Activated naive CD4-positive, alpha-beta T cell treated with anti-CD3 and anti-CD28 coated beads for 36 hours (primary cell): Measurements from ENCODE around the gene CST7. TPM values are rescaled to one million over a fixed set of nuclear protein-coding genes. Genes with fewer than 3 reads are reported as not detected.
"Not testable (repeated sequence)": the region's sequence is repeated elsewhere in the genome, so short reads cannot be mapped to it uniquely, and the experiment has no call there.

ENCODE experiments used
- CTCF ChIA-PET: fragments of 350-600 bp; sonication (Branson Sonifier 250); formaldehyde crosslinking; loops from one replicate; lab custom pipeline; 2021; ENCODE audit warnings: antibody characterized with exemption; lab: Charles Lee
- DNase-seq: peaks from one replicate; pipeline ENCODE4 v3.0.0-alpha.2; 2020
- H3K27ac Mint-ChIP-seq: one replicate; pipeline ENCODE4 v1.8.0; 2021; ENCODE audit warnings: mild to moderate bottlenecking, mixed read lengths
- H3K27me3 Mint-ChIP-seq: one replicate; pipeline ENCODE4 v1.8.0; 2021; ENCODE audit warnings: low read depth, mixed read lengths
- H3K36me3 Mint-ChIP-seq: one replicate; pipeline ENCODE4 v1.8.0; 2021; ENCODE audit warnings: low read depth, mixed read lengths
- H3K4me1 Mint-ChIP-seq: one replicate; pipeline ENCODE4 v1.8.0; 2021; ENCODE audit warnings: low read depth, mixed read lengths
- H3K4me3 Mint-ChIP-seq: one replicate; pipeline ENCODE4 v1.8.0; 2021; ENCODE audit warnings: mild to moderate bottlenecking, moderate library complexity, mixed read lengths
- H3K9me3 Mint-ChIP-seq: one replicate; pipeline ENCODE4 v1.8.0; 2021; ENCODE audit warnings: mixed read lengths
- intact Hi-C: fragments of 100-400 bp; cut with micrococcal nuclease; formaldehyde crosslinking; loops from one replicate; pipeline ENCODE4 v1.15.1; 2023
- total RNA-seq, 2 experiments: library from RNA; stranded (reverse); gene quantifications; one replicate each; pipeline ENCODE4 v1.2.3, GENCODE V29; 2021

CST7 gene
- total RNA-seq, 2 experiments from 2014 or later = 37.8 to 43.1 TPM

GRCh38 chr20:24994470-24995368 lies 45.6 kb downstream of the CST7 start:
- no peaks in the 10 kb centered on the region for H3K27me3 Mint-ChIP-seq

GRCh38 chr20:24995741-24996448 lies 46.8 kb downstream of the CST7 start:
- Mint-ChIP-seq H3K4me3 (no peak overlapping the region), H3K27ac (no peak overlapping the region), H3K9me3 (no peaks in the 10 kb centered on the region), H3K36me3 (no peaks in the 10 kb centered on the region), H3K27me3 (no peaks in the 10 kb centered on the region), H3K4me1 (peaks cover 34% of the 10 kb centered on the region)
- CTCF ChIA-PET = interaction anchor here (0.8 to 8.0 kb wide), 15 partner anchors 8 to 403 kb away, joined by 3 to 105 read pairs (median 6); partner anchors contain the start of gene ACSS1
- DNase-seq = no peak
- intact Hi-C loops = loop anchor here (1.0 to 2.0 kb wide), 4 partner anchors 69 to 403 kb away; no protein-coding TSS in a partner anchor

More at GRCh38 chr20:24994470-24995368, 45.6 kb downstream of the CST7 start:
- CTCF ChIA-PET = interaction anchor here (0.6 to 8.0 kb wide), 29 partner anchors 10 to 404 kb away, joined by 3 to 105 read pairs (median 5); partner anchors contain the start of genes ACSS1, ENTPD6 and PYGB
- H3K4me3 Mint-ChIP-seq = no peak overlapping the region
- no peaks in the 10 kb centered on the region for H3K9me3 Mint-ChIP-seq
- DNase-seq = peak; percentile 91
- H3K36me3 Mint-ChIP-seq = no peaks in the 10 kb centered on the region
- intact Hi-C loops = loop anchor here (1.0 to 5.0 kb wide), 5 partner anchors 71 to 628 kb away; partner anchors contain the start of gene NANP
- H3K27ac Mint-ChIP-seq = no peak overlapping the region
- peaks cover 37% of the 10 kb centered on the region for H3K4me1 Mint-ChIP-seq

GRCh38 chr20:24996449-24997377 lies 47.6 kb downstream of the CST7 start:
- CTCF ChIA-PET = interaction anchor here (0.9 to 8.0 kb wide), 10 partner anchors 8 to 403 kb away, joined by 3 to 105 read pairs (median 10); partner anchors contain the start of gene ACSS1
- Mint-ChIP-seq H3K27ac (no peak overlapping the region), H3K9me3 (no peaks in the 10 kb centered on the region), H3K27me3 (no peaks in the 10 kb centered on the region), H3K36me3 (no peaks in the 10 kb centered on the region), H3K4me3 (no peak overlapping the region), H3K4me1 (peaks cover 27% of the 10 kb centered on the region)
- intact Hi-C loops = no loop called here
- no peak for DNase-seq

GRCh38 chr20:24998121-24998520 lies 49.1 kb downstream of the CST7 start:
- Mint-ChIP-seq H3K4me3 (no peak overlapping the region), H3K27ac (no peak overlapping the region), H3K4me1 (peaks cover 27% of the 10 kb centered on the region), H3K27me3 (no peaks in the 10 kb centered on the region), H3K9me3 (peaks cover 4% of the 10 kb centered on the region), H3K36me3 (peaks cover 7% of the 10 kb centered on the region)
- no peak for DNase-seq
- intact Hi-C loops = no loop called here
- CTCF ChIA-PET = interaction anchor here (7.9 to 8.0 kb wide), 2 partner anchors 66 to 182 kb away, joined by 53 to 105 read pairs; no protein-coding TSS in a partner anchor

- H3K27ac Mint-ChIP-seq = no peak overlapping the region
- intact Hi-C loops = no loop called here
- CTCF ChIA-PET = interaction anchor here (0.6 to 8.0 kb wide), 3 partner anchors 35 to 181 kb away, joined by 3 to 105 read pairs (median 53); no protein-coding TSS in a partner anchor
These were observed 49.8 kb downstream of the CST7 start for GRCh38 chr20:24998631-24999445.

GRCh38 chr20:24999568-24999967 lies 50.5 kb downstream of the CST7 start:
- DNase-seq = no peak
- Mint-ChIP-seq H3K27me3 (no peaks in the 10 kb centered on the region), H3K4me3 (no peak overlapping the region), H3K4me1 (peaks cover 16% of the 10 kb centered on the region), H3K27ac (no peak overlapping the region), H3K9me3 (peaks cover 4% of the 10 kb centered on the region), H3K36me3 (peaks cover 9% of the 10 kb centered on the region)
- intact Hi-C loops = no loop called here
- CTCF ChIA-PET = interaction anchor here (0.6 to 8.0 kb wide), 3 partner anchors 35 to 180 kb away, joined by 3 to 105 read pairs (median 53); no protein-coding TSS in a partner anchor

More at GRCh38 chr20:24998631-24999445, 49.8 kb downstream of the CST7 start:
- DNase-seq = no peak
- Mint-ChIP-seq H3K4me3 (no peak overlapping the region), H3K36me3 (peaks cover 7% of the 10 kb centered on the region), H3K9me3 (peaks cover 4% of the 10 kb centered on the region), H3K4me1 (peaks cover 22% of the 10 kb centered on the region), H3K27me3 (no peaks in the 10 kb centered on the region)

- H3K9me3 Mint-ChIP-seq = peaks cover 4% of the 10 kb centered on the region
- no peak overlapping the region for H3K4me3 Mint-ChIP-seq
- H3K36me3 Mint-ChIP-seq = peaks cover 9% of the 10 kb centered on the region
- H3K27me3 Mint-ChIP-seq = no peaks in the 10 kb centered on the region
- H3K27ac Mint-ChIP-seq = peak overlapping the region; percentile 19
- intact Hi-C loops = no loop called here
- peak; percentile 11 for DNase-seq
- CTCF ChIA-PET = interaction anchor here (7.9 to 8.0 kb wide), 2 partner anchors 63 to 179 kb away, joined by 53 to 105 read pairs; no protein-coding TSS in a partner anchor
- H3K4me1 Mint-ChIP-seq = peaks cover 8% of the 10 kb centered on the region
These were observed 51.3 kb downstream of the CST7 start for GRCh38 chr20:25000268-25000801.

GRCh38 chr20:25001323-25001722 lies 52.3 kb downstream of the CST7 start:
- H3K27me3 Mint-ChIP-seq, CTCF ChIA-PET, H3K27ac Mint-ChIP-seq, intact Hi-C loops, H3K9me3 Mint-ChIP-seq, DNase-seq, H3K4me1 Mint-ChIP-seq, H3K4me3 Mint-ChIP-seq: not testable (repeated sequence)
- peaks cover 13% of the 10 kb centered on the region for H3K36me3 Mint-ChIP-seq

GRCh38 chr20:25003002-25003401 lies 53.9 kb downstream of the CST7 start:
- Mint-ChIP-seq H3K9me3 (peaks cover 4% of the 10 kb centered on the region), H3K27ac (no peak overlapping the region), H3K4me3 (no peak overlapping the region), H3K27me3 (no peaks in the 10 kb centered on the region), H3K36me3 (peaks cover 19% of the 10 kb centered on the region), H3K4me1 (peaks cover 8% of the 10 kb centered on the region)
- CTCF ChIA-PET = interaction anchor here (1.0 kb wide), 1 partner anchor 60 kb away, joined by 3 read pairs; no protein-coding TSS in a partner anchor
- DNase-seq = no peak
- intact Hi-C loops = no loop called here

- Mint-ChIP-seq H3K4me1 (peaks cover 4% of the 10 kb centered on the region), H3K27ac (no peak overlapping the region), H3K4me3 (no peak overlapping the region), H3K36me3 (peaks cover 29% of the 10 kb centered on the region), H3K27me3 (no peaks in the 10 kb centered on the region), H3K9me3 (peaks cover 4% of the 10 kb centered on the region)
- CTCF ChIA-PET = interaction anchor here (1.0 to 1.8 kb wide), 4 partner anchors 9 to 173 kb away, joined by 3 to 6 read pairs (median 4); no protein-coding TSS in a partner anchor
- no peak for DNase-seq
- intact Hi-C loops = no loop called here
These were observed 56.2 kb downstream of the CST7 start for GRCh38 chr20:25005220-25005619.
